NB4 (cell line): ENCODE results near the gene HEMK1.

Experiments used
- POLR2A ChIP-seq: IDR thresholded peaks from 2 replicates; pipeline ENCODE4 v1.6.1; 2011; ENCODE audit warnings: mild to moderate bottlenecking; ENCODE audit not compliant: insufficient read length; ENCODE audit errors: extremely low read depth
- TF ChIP-seq, protein P1 (sequence below): IDR thresholded peaks from one replicate; pipeline ENCODE4 v1.5.1; 2012; ENCODE audit warnings: low read depth, low read length
- TF ChIP-seq, protein P2 (sequence below): IDR thresholded peaks from 2 replicates; pipeline ENCODE4 v1.6.1; 2011; ENCODE audit warnings: low read depth, low read length

DNA sequence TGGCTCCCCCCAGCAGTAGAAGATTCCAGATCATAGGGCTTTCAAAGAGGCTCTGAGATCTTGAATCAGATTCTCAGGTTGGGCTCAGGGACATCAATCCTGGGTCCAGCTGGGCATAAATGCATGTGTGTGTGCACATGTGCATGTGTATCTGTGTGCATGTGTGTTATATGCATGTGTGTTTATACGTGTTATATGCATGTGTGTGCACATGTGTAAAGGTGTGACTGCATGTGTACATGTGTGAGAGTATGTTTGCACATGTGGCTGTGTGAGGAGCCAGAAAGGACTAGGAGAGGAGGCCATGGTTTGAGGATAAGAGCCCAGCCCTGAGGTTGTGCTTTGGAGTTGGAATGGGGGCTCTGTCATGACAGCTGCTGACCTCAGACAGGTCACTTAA, 45.9 kb downstream of the HEMK1 start:
- TF ChIP-seq, protein P1, sequence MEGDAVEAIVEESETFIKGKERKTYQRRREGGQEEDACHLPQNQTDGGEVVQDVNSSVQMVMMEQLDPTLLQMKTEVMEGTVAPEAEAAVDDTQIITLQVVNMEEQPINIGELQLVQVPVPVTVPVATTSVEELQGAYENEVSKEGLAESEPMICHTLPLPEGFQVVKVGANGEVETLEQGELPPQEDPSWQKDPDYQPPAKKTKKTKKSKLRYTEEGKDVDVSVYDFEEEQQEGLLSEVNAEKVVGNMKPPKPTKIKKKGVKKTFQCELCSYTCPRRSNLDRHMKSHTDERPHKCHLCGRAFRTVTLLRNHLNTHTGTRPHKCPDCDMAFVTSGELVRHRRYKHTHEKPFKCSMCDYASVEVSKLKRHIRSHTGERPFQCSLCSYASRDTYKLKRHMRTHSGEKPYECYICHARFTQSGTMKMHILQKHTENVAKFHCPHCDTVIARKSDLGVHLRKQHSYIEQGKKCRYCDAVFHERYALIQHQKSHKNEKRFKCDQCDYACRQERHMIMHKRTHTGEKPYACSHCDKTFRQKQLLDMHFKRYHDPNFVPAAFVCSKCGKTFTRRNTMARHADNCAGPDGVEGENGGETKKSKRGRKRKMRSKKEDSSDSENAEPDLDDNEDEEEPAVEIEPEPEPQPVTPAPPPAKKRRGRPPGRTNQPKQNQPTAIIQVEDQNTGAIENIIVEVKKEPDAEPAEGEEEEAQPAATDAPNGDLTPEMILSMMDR = no peak
- TF ChIP-seq POLR2A = no peak
- TF ChIP-seq, protein P2, sequence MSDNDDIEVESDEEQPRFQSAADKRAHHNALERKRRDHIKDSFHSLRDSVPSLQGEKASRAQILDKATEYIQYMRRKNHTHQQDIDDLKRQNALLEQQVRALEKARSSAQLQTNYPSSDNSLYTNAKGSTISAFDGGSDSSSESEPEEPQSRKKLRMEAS = peak; percentile 44; the same call in 1 of the 2 replicates
